ENCODE measurements around the gene NUDCD3.

NUDCD3 gene

DNA sequence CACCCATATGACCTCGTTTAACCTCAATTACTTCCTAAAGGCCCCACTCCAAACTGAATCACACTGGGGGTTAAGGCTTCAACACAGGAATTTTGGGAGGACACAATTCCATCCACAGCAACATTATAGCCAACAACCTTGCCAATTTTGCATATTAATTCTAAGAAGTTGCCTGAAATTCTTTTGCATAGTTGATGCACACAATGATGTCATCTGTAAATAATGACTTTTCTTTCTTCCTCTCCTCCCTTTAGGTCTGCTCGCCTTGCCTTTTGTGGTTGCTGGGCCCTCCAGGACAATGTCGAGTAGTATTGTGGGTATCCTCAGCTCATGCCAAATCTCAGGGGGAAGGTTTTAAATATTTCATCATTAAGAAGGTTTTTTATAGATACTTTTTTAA is 149.1 kb downstream of the NUDCD3 start:
- no peak for TF ChIP-seq ZFX (IDR thresholded peaks at IDR 0.05; ENCODE audit: borderline replicate concordance)
- TF ChIP-seq, protein P1, sequence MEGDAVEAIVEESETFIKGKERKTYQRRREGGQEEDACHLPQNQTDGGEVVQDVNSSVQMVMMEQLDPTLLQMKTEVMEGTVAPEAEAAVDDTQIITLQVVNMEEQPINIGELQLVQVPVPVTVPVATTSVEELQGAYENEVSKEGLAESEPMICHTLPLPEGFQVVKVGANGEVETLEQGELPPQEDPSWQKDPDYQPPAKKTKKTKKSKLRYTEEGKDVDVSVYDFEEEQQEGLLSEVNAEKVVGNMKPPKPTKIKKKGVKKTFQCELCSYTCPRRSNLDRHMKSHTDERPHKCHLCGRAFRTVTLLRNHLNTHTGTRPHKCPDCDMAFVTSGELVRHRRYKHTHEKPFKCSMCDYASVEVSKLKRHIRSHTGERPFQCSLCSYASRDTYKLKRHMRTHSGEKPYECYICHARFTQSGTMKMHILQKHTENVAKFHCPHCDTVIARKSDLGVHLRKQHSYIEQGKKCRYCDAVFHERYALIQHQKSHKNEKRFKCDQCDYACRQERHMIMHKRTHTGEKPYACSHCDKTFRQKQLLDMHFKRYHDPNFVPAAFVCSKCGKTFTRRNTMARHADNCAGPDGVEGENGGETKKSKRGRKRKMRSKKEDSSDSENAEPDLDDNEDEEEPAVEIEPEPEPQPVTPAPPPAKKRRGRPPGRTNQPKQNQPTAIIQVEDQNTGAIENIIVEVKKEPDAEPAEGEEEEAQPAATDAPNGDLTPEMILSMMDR (IDR thresholded peaks at IDR 0.05): no peak
- H3K27ac ChIP-seq: no peak overlapping the region

- no peak overlapping the region for H3K27ac ChIP-seq
- TF ChIP-seq, protein P1 (IDR thresholded peaks at IDR 0.05): no peak
- TF ChIP-seq ZFX (IDR thresholded peaks at IDR 0.05; ENCODE audit: borderline replicate concordance): no peak
Observed at GRCh38 chr7:44338600-44338999, 151.9 kb downstream of the NUDCD3 start.

DNA sequence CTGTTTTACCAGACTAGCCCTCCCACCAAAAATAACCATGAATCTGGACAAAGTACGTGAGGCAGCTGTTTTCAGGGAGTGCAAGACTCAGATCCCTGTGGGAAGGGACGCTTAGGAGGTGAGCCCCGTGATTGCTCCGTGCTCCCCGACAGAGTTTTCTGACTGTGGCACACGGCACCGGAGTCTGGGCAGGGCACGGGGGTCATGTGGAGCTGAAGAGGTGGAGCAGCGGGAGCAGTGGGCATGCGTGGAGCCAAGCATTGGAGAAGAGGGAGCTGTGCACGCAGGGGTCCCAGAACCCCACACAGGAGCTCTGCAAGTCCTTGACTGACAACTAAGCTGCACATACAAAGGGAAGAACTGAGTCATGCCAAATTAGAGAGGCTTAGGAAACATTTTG is 154.0 kb downstream of the NUDCD3 start:
- TF ChIP-seq ZFX (IDR thresholded peaks at IDR 0.05; ENCODE audit: borderline replicate concordance): no peak
- TF ChIP-seq, protein P1 (IDR thresholded peaks at IDR 0.05): no peak

DNA sequence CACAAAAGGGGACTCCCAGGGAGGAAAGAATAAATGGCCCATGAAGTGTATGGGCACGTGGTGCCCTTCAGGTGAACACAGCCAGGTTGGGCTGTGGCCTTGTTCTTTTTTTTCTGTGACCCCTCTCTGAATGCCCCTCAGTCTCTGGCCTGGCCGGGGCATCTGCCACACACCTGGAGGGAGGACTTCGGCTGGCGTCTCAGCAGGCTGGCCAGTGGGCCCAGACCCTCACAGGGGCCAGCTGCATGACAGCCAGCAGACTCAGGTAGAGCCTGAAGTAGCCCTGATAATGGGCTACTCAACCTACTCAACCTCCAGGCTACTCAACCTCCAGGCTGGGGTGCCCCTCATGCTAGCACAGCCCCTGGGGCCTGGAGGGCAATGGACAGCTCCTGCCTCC is 155.3 kb downstream of the NUDCD3 start:
- TF ChIP-seq, protein P1 (IDR thresholded peaks at IDR 0.05): no peak
- no peak for TF ChIP-seq ZFX (IDR thresholded peaks at IDR 0.05; ENCODE audit: borderline replicate concordance)

More for the DNA sequence above, 154.0 kb downstream of the NUDCD3 start:
- no peak overlapping the region for H3K27ac ChIP-seq

GRCh38 chr7:44334734-44335097 is 155.7 kb downstream of the NUDCD3 start:
- no peak overlapping the region for H3K27ac ChIP-seq
- TF ChIP-seq, protein P1 (IDR thresholded peaks at IDR 0.05): no peak
- TF ChIP-seq ZFX (IDR thresholded peaks at IDR 0.05; ENCODE audit: borderline replicate concordance): no peak

More for the DNA sequence above, 155.3 kb downstream of the NUDCD3 start:
- H3K27ac ChIP-seq: no peak overlapping the region

- no peak overlapping the region for H3K27ac ChIP-seq
- TF ChIP-seq, protein P1 (IDR thresholded peaks at IDR 0.05): no peak
- no peak for TF ChIP-seq ZFX (IDR thresholded peaks at IDR 0.05; ENCODE audit: borderline replicate concordance)
Observed at GRCh38 chr7:44333911-44334733, 156.3 kb downstream of the NUDCD3 start.

- no peak overlapping the region for H3K27ac ChIP-seq
- TF ChIP-seq, protein P1 (IDR thresholded peaks at IDR 0.05): no peak
- TF ChIP-seq ZFX (IDR thresholded peaks at IDR 0.05; ENCODE audit: borderline replicate concordance): no peak
Observed at GRCh38 chr7:44331682-44332081, 158.8 kb downstream of the NUDCD3 start.
